Thymus (tissue), 11 donors: ENCODE results near the gene DACT2. TPM values are rescaled to one million over a fixed set of nuclear protein-coding genes. Genes with fewer than 3 reads are reported as not detected.
"Not testable (repeated sequence)": the region's sequence is repeated elsewhere in the genome, so short reads cannot be mapped to it uniquely, and the experiment has no call there.

ENCODE experiments used
- DNase-seq, 9 donors: peaks; one replicate each; pipeline ENCODE4 v3.0.0-alpha.2; 2013; ENCODE audit warnings: low spot score in 9 of 9, low read depth in 6 of 9, missing footprints in 1 of 9
- H3K27ac ChIP-seq, 2 donors: one replicate each; pipeline ENCODE4 v1.5.1; 2013; ENCODE audit warnings: control low read depth in 1 of 2, low read depth in 1 of 2, low read length in 1 of 2, mild to moderate bottlenecking in 1 of 2, moderate library complexity in 1 of 2
- H3K27me3 ChIP-seq, 2 donors: one replicate each; pipeline ENCODE4 v1.5.1; 2013; ENCODE audit warnings: low read length in 1 of 2; ENCODE audit not compliant: control insufficient read depth in 2 of 2, insufficient read depth in 1 of 2
- H3K36me3 ChIP-seq, 2 donors: one replicate each; pipeline ENCODE4 v1.5.1; 2013; ENCODE audit warnings: low read length in 1 of 2, mild to moderate bottlenecking in 1 of 2, moderate library complexity in 1 of 2; ENCODE audit not compliant: control insufficient read depth in 2 of 2, insufficient read depth in 2 of 2
- H3K4me1 ChIP-seq, 2 donors: one replicate each; pipeline ENCODE4 v1.5.1; 2013; ENCODE audit warnings: low read length in 2 of 2; ENCODE audit not compliant: control insufficient read depth in 2 of 2, insufficient read depth in 2 of 2
- H3K4me3 ChIP-seq, 2 donors: one replicate each; pipeline ENCODE4 v1.5.1; 2013; ENCODE audit warnings: low read length in 2 of 2, control low read depth in 1 of 2, mild to moderate bottlenecking in 1 of 2
- H3K9me3 ChIP-seq, 2 donors: one replicate each; pipeline ENCODE4 v1.5.1; 2013; ENCODE audit warnings: low read length in 1 of 2, mild to moderate bottlenecking in 1 of 2; ENCODE audit not compliant: control insufficient read depth in 2 of 2, insufficient read depth in 1 of 2
- WGBS: extraction: QIAGEN DNeasy Blood & Tissue Kit; methylation state at CpG from one replicate; pipeline ENCODE4 v1.1.7; 2013; 5-methylcytosine and 5-hydroxymethylcytosine counted together
- polyA plus RNA-seq: library from polyadenylated mRNA; stranded (reverse); fragments of 200-250 nt; gene quantifications from one replicate; pipeline ENCODE4 v1.2.3, GENCODE V29; 2013
- total RNA-seq: library from RNA; stranded (reverse); fragments of 120-200 nt; gene quantifications from one replicate; pipeline ENCODE4 v1.2.4, GENCODE V29; 2013
- donor health status: healthy.

DACT2 gene
- total and polyA plus RNA-seq, 2 donors, result 2.5 to 4.2 TPM

GRCh38 chr6:168363811-168364792 lies 44.5 kb upstream of the DACT2 start:
- no peak overlapping the region for H3K27ac ChIP-seq
- DNase-seq, result no peak
- H3K4me1 ChIP-seq, result no peaks in the 10 kb centered on the region
- H3K4me3 ChIP-seq, result no peak overlapping the region
- H3K27me3 ChIP-seq, result no peaks in the 10 kb centered on the region
- peaks cover 0 to 12% of the 10 kb centered on the region in 2 donors for H3K9me3 ChIP-seq
- H3K36me3 ChIP-seq, result no peaks in the 10 kb centered on the region
- WGBS, result 93% methylated on average over 13 of the region's 13 CpGs

- no peak for DNase-seq
- Histone ChIP-seq H3K4me1 (no peaks in the 10 kb centered on the region), H3K9me3 (peaks cover 0 to 12% of the 10 kb centered on the region in 2 donors), H3K4me3 (no peak overlapping the region), H3K27me3 (no peaks in the 10 kb centered on the region), H3K36me3 (no peaks in the 10 kb centered on the region), H3K27ac (no peak overlapping the region)
- WGBS, result 93% methylated on average over 3 of the region's 3 CpGs
Measured at GRCh38 chr6:168363302-168363701, 43.7 kb upstream of the DACT2 start.

- Histone ChIP-seq H3K4me3 (no peak overlapping the region), H3K27me3 (no peaks in the 10 kb centered on the region), H3K4me1 (no peaks in the 10 kb centered on the region), H3K9me3 (peaks cover 0 to 12% of the 10 kb centered on the region in 2 donors), H3K36me3 (no peaks in the 10 kb centered on the region), H3K27ac (no peak overlapping the region)
- WGBS, result 88% methylated on average over 10 of the region's 10 CpGs
- no peak for DNase-seq
Measured at GRCh38 chr6:168362276-168362990, 42.9 kb upstream of the DACT2 start.

GRCh38 chr6:168361766-168362165 lies 42.2 kb upstream of the DACT2 start:
- no peaks in the 10 kb centered on the region for H3K36me3 ChIP-seq
- peaks cover 0 to 12% of the 10 kb centered on the region in 2 donors for H3K9me3 ChIP-seq
- no peak overlapping the region for H3K27ac ChIP-seq
- no peak for DNase-seq
- no peaks in the 10 kb centered on the region for H3K27me3 ChIP-seq
- no peak overlapping the region for H3K4me3 ChIP-seq
- H3K4me1 ChIP-seq, result no peaks in the 10 kb centered on the region
- 95% methylated on average over 9 of the region's 9 CpGs for WGBS

- no peaks in the 10 kb centered on the region for H3K27me3 ChIP-seq
- H3K4me1 ChIP-seq, result peaks cover 0 to 2% of the 10 kb centered on the region in 2 donors
- H3K9me3 ChIP-seq, result peaks cover 0 to 13% of the 10 kb centered on the region in 2 donors
- no peak overlapping the region for H3K27ac ChIP-seq
- H3K36me3 ChIP-seq, result no peaks in the 10 kb centered on the region
- DNase-seq, result no peak
- H3K4me3 ChIP-seq, result no peak overlapping the region
- WGBS, result 91% methylated on average over 14 of the region's 14 CpGs
Measured at GRCh38 chr6:168359794-168360193, 40.2 kb upstream of the DACT2 start.

GRCh38 chr6:168358842-168359420 lies 39.4 kb upstream of the DACT2 start:
- no peak overlapping the region for H3K4me3 ChIP-seq
- 97% methylated on average over 15 of the region's 20 CpGs for WGBS
- no peak overlapping the region for H3K27ac ChIP-seq
- DNase-seq, result no peak
- H3K9me3 ChIP-seq, result peaks cover 0 to 9% of the 10 kb centered on the region in 2 donors
- no peaks in the 10 kb centered on the region for H3K36me3 ChIP-seq
- peaks cover 0 to 2% of the 10 kb centered on the region in 2 donors for H3K4me1 ChIP-seq
- H3K27me3 ChIP-seq, result no peaks in the 10 kb centered on the region

- not testable (repeated sequence) for H3K9me3 ChIP-seq, DNase-seq, H3K4me1 ChIP-seq, H3K27ac ChIP-seq, H3K36me3 ChIP-seq, H3K4me3 ChIP-seq, H3K27me3 ChIP-seq
- WGBS, result 98% methylated on average over 20 of the region's 20 CpGs
Measured at GRCh38 chr6:168356872-168357271, 37.3 kb upstream of the DACT2 start.

GRCh38 chr6:168355716-168356522 lies 36.3 kb upstream of the DACT2 start:
- 54% methylated on average over 28 of the region's 28 CpGs for WGBS
- Histone ChIP-seq H3K36me3 (no peaks in the 10 kb centered on the region), H3K9me3 (peaks cover 0 to 7% of the 10 kb centered on the region in 2 donors), H3K27ac (no peak overlapping the region), H3K4me1 (peaks cover 0 to 2% of the 10 kb centered on the region in 2 donors), H3K27me3 (no peaks in the 10 kb centered on the region), H3K4me3 (no peak overlapping the region)
- no peak for DNase-seq
